IMR-90 (cell line): ENCODE measurements around the gene RBFOX2. TPM values are rescaled to one million over a fixed set of nuclear protein-coding genes. Genes with fewer than 3 reads are reported as not detected.

Source experiments
- ATAC-seq: fragments of 200-7000 bp; cut with Tn5 transposase; 2 replicates; pipeline ENCODE4 v1.9.1; 2020; ENCODE audit warnings: low read depth, mild to moderate bottlenecking, moderate library complexity
- BruUV-seq: library from RNA; stranded (reverse); fragments of 400-500 nt; replicated peaks from 2 replicates; lab custom pipeline; 2021; lab: Mats Ljungman, UMichigan
- CTCF ChIA-PET: fragments of 300-600 bp; formaldehyde crosslinking; extraction: SDS; loops from one replicate; lab custom pipeline; 2021; ENCODE audit warnings: antibody characterized with exemption; lab: Yijun Ruan, JAX
- POLR2A ChIA-PET: fragments of 300-600 bp; sonication (Branson Sonifier 250); formaldehyde crosslinking; loops from one replicate; lab custom pipeline; 2022; ENCODE audit warnings: antibody characterized with exemption; ENCODE audit not compliant: unreplicated experiment; lab: Charles Lee
- DNase-seq: peaks from one replicate; pipeline ENCODE4 v3.0.0; 2013
- H2AFZ ChIP-seq: replicated peaks from 2 replicates; pipeline ENCODE3; 2013; ENCODE audit warnings: low read length, mild to moderate bottlenecking; ENCODE audit not compliant: poor library complexity
- H2AK5ac ChIP-seq: 2 replicates; pipeline ENCODE4 v1.6.1; 2013; ENCODE audit warnings: low read depth, low read length, inconsistent platforms
- H2AK9ac ChIP-seq: replicated peaks from 2 replicates; pipeline ENCODE3; 2013; ENCODE audit warnings: mild to moderate bottlenecking, low read depth, low read length, moderate library complexity; ENCODE audit not compliant: poor library complexity
- H2BK120ac ChIP-seq: 2 replicates; pipeline ENCODE4 v1.6.1; 2013; ENCODE audit warnings: low read depth, low read length, inconsistent platforms
- H2BK15ac ChIP-seq: 3 replicates; pipeline ENCODE4 v1.6.1; 2013; ENCODE audit warnings: low read depth, low read length, inconsistent platforms
- H2BK20ac ChIP-seq: 2 replicates; pipeline ENCODE4 v1.6.1; 2013; ENCODE audit warnings: low read depth, mild to moderate bottlenecking, inconsistent platforms, low read length, moderate library complexity
- H2BK5ac ChIP-seq: 2 replicates; pipeline ENCODE4 v1.6.1; 2013; ENCODE audit warnings: mild to moderate bottlenecking, low read depth, low read length, inconsistent platforms; ENCODE audit not compliant: poor library complexity, severe bottlenecking
- H3K14ac ChIP-seq: replicated peaks from 2 replicates; pipeline ENCODE4 v1.6.1; 2013; ENCODE audit warnings: low read depth, low read length, inconsistent platforms
- H3K18ac ChIP-seq: 2 replicates; pipeline ENCODE4 v1.6.1; 2013; ENCODE audit warnings: low read depth, low read length, control low read depth
- H3K23ac ChIP-seq: 2 replicates; pipeline ENCODE4 v1.6.1; 2013; ENCODE audit warnings: low read depth, low read length, inconsistent platforms
- H3K27ac ChIP-seq: 2 replicates; pipeline ENCODE4 v1.5.1; 2013; ENCODE audit warnings: mild to moderate bottlenecking, control low read depth, low read length; ENCODE audit not compliant: insufficient read depth
- H3K27me3 ChIP-seq: 2 replicates; pipeline ENCODE4 v1.6.1; 2013; ENCODE audit warnings: low read length; ENCODE audit not compliant: control insufficient read depth, insufficient read depth
- H3K36me3 ChIP-seq: 2 replicates; pipeline ENCODE4 v1.6.1; 2013; ENCODE audit warnings: low read length, mixed read lengths; ENCODE audit not compliant: control insufficient read depth, insufficient read depth
- H3K4ac ChIP-seq: 2 replicates; pipeline ENCODE4 v1.6.1; 2013; ENCODE audit warnings: low read depth, low read length, inconsistent platforms
- H3K4me1 ChIP-seq: 2 replicates; pipeline ENCODE4 v1.6.1; 2013; ENCODE audit warnings: low read length, mixed read lengths; ENCODE audit not compliant: control insufficient read depth, insufficient read depth
- H3K4me2 ChIP-seq: 2 replicates; pipeline ENCODE4 v1.6.1; 2013; ENCODE audit warnings: low read depth, mild to moderate bottlenecking, control low read depth, low read length, moderate library complexity
- H3K4me3 ChIP-seq: 2 replicates; pipeline ENCODE4 v1.5.1; 2013; ENCODE audit warnings: low read depth, mild to moderate bottlenecking, control low read depth, low read length, moderate library complexity; ENCODE audit not compliant: insufficient read depth
- H3K56ac ChIP-seq: 2 replicates; pipeline ENCODE4 v1.6.1; 2013; ENCODE audit warnings: low read length, inconsistent platforms; ENCODE audit not compliant: insufficient read depth; ENCODE audit errors: extremely low read depth
- H3K79me1 ChIP-seq, 2 experiments: 2 replicates each; pipeline ENCODE4 v1.6.1; 2013; ENCODE audit warnings: low read length in 2 of 2, inconsistent platforms in 1 of 2, low read depth in 1 of 2
- H3K9ac ChIP-seq: 2 replicates; pipeline ENCODE4 v1.6.1; 2013; ENCODE audit warnings: low read depth, low read length, control low read depth
- H3K9me1 ChIP-seq: 2 replicates; pipeline ENCODE4 v1.6.1; 2013; ENCODE audit warnings: low read length, inconsistent platforms; ENCODE audit not compliant: insufficient read depth
- H3K9me3 ChIP-seq: 2 replicates; pipeline ENCODE4 v1.6.1; 2013; ENCODE audit warnings: low read length; ENCODE audit not compliant: control insufficient read depth, insufficient read depth
- H4K20me1 ChIP-seq: 2 replicates; pipeline ENCODE4 v1.6.1; 2013; ENCODE audit warnings: low read length, inconsistent platforms; ENCODE audit not compliant: insufficient read depth
- H4K5ac ChIP-seq: 2 replicates; pipeline ENCODE4 v1.6.1; 2013; ENCODE audit warnings: mild to moderate bottlenecking, low read depth, low read length, control low read depth
- H4K8ac ChIP-seq, 2 experiments: 2 replicates each; pipeline ENCODE4 v1.6.1; 2013; ENCODE audit warnings: low read depth in 2 of 2, low read length in 2 of 2, control low read depth in 1 of 2, inconsistent platforms in 1 of 2
- H4K91ac ChIP-seq: 2 replicates; pipeline ENCODE4 v1.6.1; 2013; ENCODE audit warnings: low read depth, low read length, inconsistent platforms; ENCODE audit not compliant: insufficient read depth
- BHLHE40 ChIP-seq: fragments of 150-350 bp; IDR thresholded peaks from 2 replicates; pipeline ENCODE4 v1.6.1; 2016; ENCODE audit warnings: mild to moderate bottlenecking, low read depth, low read length
- CEBPB ChIP-seq: IDR thresholded peaks from 2 replicates; pipeline ENCODE4 v1.6.1; 2012; ENCODE audit warnings: low read depth, low read length, improper control_type of control experiment
- CHD1 ChIP-seq: IDR thresholded peaks from 2 replicates; pipeline ENCODE4 v1.6.1; 2012; ENCODE audit warnings: low read depth, low read length, improper control_type of control experiment
- FOS ChIP-seq: fragments of 150-350 bp; IDR thresholded peaks from 2 replicates; pipeline ENCODE4 v1.6.1; 2016; ENCODE audit warnings: low read depth, low read length
- MAFK ChIP-seq: IDR thresholded peaks from 2 replicates; pipeline ENCODE4 v1.6.1; 2012; ENCODE audit warnings: low read depth, low read length, improper control_type of control experiment
- MAZ ChIP-seq: IDR thresholded peaks from 2 replicates; pipeline ENCODE4 v1.6.1; 2012; ENCODE audit warnings: low read depth, mild to moderate bottlenecking, low read length, improper control_type of control experiment, moderate library complexity, borderline replicate concordance
- MXI1 ChIP-seq: IDR thresholded peaks from 2 replicates; pipeline ENCODE4 v1.6.1; 2012; ENCODE audit warnings: low read depth, mild to moderate bottlenecking, low read length, moderate library complexity, borderline replicate concordance
- NFE2L2 ChIP-seq: fragments of 150-350 bp; IDR thresholded peaks from 2 replicates; pipeline ENCODE4 v1.6.1; 2016; ENCODE audit warnings: low read depth, mild to moderate bottlenecking, low read length
- POLR2A ChIP-seq: IDR thresholded peaks from 2 replicates; pipeline ENCODE4 v1.6.1; 2012; ENCODE audit warnings: mild to moderate bottlenecking, low read depth, low read length
- RAD21 ChIP-seq: IDR thresholded peaks from 2 replicates; pipeline ENCODE4 v1.6.1; 2012; ENCODE audit warnings: low read length, improper control_type of control experiment
- RCOR1 ChIP-seq: IDR thresholded peaks from 2 replicates; pipeline ENCODE4 v1.6.1; 2012; ENCODE audit warnings: mild to moderate bottlenecking, low read length, improper control_type of control experiment; ENCODE audit not compliant: insufficient replicate concordance
- RFX5 ChIP-seq: IDR thresholded peaks from 2 replicates; pipeline ENCODE4 v1.8.0; 2012; ENCODE audit warnings: low read depth, mild to moderate bottlenecking, low read length, moderate library complexity
- SMC3 ChIP-seq: fragments of 150-350 bp; IDR thresholded peaks from 2 replicates; pipeline ENCODE4 v1.6.1; 2016; ENCODE audit warnings: low read depth, mild to moderate bottlenecking, antibody characterized with exemption, low read length, moderate library complexity
- WGBS, 2 experiments: methylation state at CpG; one replicate each; pipeline versions ENCODE4 v1.1.5 to v1.1.7; 2013; ENCODE audit warnings: missing lambda C conversion rate in 2 of 2; ENCODE audit not compliant: insufficient read length in 1 of 2; ENCODE audit errors: extremely low coverage in 2 of 2; 5-methylcytosine and 5-hydroxymethylcytosine counted together
- dilution Hi-C: fragments of 300-500 bp; cut with HindIII; formaldehyde crosslinking; loops from one replicate; pipeline ENCODE4 v1.14.3; 2018; ENCODE audit warnings: low sequenced_read_pairs; ENCODE audit not compliant: unreplicated experiment
- in situ Hi-C: fragments of 300-500 bp; cut with MboI; formaldehyde crosslinking; loops from 3 replicates; pipeline ENCODE4 v1.14.3; 2019; ENCODE audit warnings: low sequenced_read_pairs, inconsistent platforms, mixed read lengths
- intact Hi-C: fragments of 100-400 bp; cut with micrococcal nuclease; formaldehyde crosslinking; loops from 2 replicates; pipeline ENCODE4 v1.10.0; 2022
- polyA plus RNA-seq, 3 experiments: library from polyadenylated mRNA; depleted of rRNA; stranded (reverse); fragments of >200 nt; gene quantifications; 2 replicates each; pipeline ENCODE4 v1.2.3, GENCODE V29; 2012; ENCODE audit warnings: low replicate concordance in 1 of 3
- total RNA-seq: library from RNA; depleted of rRNA; stranded (reverse); fragments of >200 nt; gene quantifications from 2 replicates; pipeline ENCODE4 v1.2.3, GENCODE V29; 2012
- TF ChIP-seq, protein P1 (sequence below): conservative IDR thresholded peaks from 2 replicates; pipeline ENCODE4 v1.5.1; 2012; ENCODE audit warnings: mild to moderate bottlenecking, low read depth, low read length, improper control_type of control experiment
- TF ChIP-seq, protein P2 (sequence below): fragments of 150-350 bp; IDR thresholded peaks from 2 replicates; pipeline ENCODE4 v1.6.1; 2017; ENCODE audit warnings: mild to moderate bottlenecking, antibody characterized with exemption, low read length, low read depth
- TF ChIP-seq, protein P3 (sequence below): fragments of 150-350 bp; IDR thresholded peaks from 2 replicates; pipeline ENCODE4 v1.6.1; 2016; ENCODE audit warnings: low read depth, mild to moderate bottlenecking, low read length, moderate library complexity, borderline replicate concordance

RBFOX2 gene
- total and polyA plus RNA-seq, 2 of the 4 experiments (the other 2 are of a cell fraction), result 146 to 178 TPM

DNA sequence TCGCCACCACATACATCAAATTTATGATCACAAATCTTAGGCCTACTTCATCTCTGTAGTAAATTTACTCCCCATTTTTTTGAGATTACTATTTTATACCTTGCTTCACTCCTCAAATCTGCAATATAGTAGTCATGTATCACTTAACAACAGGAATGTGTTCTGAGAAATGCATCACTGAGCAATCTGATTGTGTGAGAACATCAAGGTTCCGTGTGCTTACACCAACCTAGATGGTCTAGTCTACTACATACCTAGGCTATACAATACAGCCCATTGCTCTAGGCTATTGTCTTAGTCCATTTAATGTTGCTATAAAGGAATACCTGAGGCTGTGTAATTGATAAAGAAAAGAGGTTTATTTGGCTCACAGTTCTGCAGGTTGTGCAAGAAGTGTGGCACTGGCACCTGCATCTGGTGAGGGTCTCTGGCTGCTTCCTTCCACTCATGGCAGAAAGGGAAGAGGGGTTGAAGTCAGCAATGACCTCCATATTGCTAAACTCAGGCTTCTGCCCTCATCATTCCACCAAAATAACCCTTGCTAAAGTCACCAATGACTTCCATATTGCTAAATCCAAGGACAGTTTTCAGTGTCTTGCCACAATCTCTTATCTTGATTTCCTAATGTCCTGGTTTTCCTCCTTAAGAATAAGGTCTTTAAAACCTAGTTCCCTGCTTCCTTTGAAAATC lies 140.3 kb downstream of the RBFOX2 start:
- H3K27me3 ChIP-seq, result no peaks in the 10 kb centered on the region
- peaks cover 24% of the 10 kb centered on the region for H3K9me1 ChIP-seq
- no peak overlapping the region for H3K14ac ChIP-seq
- no peak overlapping the region for H3K4me2 ChIP-seq
- no peak overlapping the region for H3K18ac ChIP-seq
- no peak overlapping the region for H4K5ac ChIP-seq
- H2AFZ ChIP-seq, result no peak overlapping the region
- H4K20me1 ChIP-seq, result peaks cover 55% of the 10 kb centered on the region
- dilution Hi-C loops, result no loop called here
- no peak overlapping the region for H3K27ac ChIP-seq
- no peak overlapping the region for H3K4ac ChIP-seq
- no peak overlapping the region for H2BK15ac ChIP-seq
- no peaks in the 10 kb centered on the region for H3K9me3 ChIP-seq
- H3K56ac ChIP-seq, result no peak overlapping the region
- POLR2A ChIA-PET, result no interaction called here
- no peak overlapping the region for H3K9ac ChIP-seq
- CTCF ChIA-PET, result no interaction called here
- H4K8ac ChIP-seq, result no peak overlapping the region
- peaks cover 13% of the 10 kb centered on the region for H3K4me1 ChIP-seq
- H2AK9ac ChIP-seq, result no peak overlapping the region
- no peak overlapping the region for H4K91ac ChIP-seq
- no peak for ATAC-seq
- H2BK5ac ChIP-seq, result no peak overlapping the region
- H3K23ac ChIP-seq, result no peak overlapping the region
- H3K36me3 ChIP-seq, result no peaks in the 10 kb centered on the region
- no peak overlapping the region for H3K4me3 ChIP-seq
- H3K79me1 ChIP-seq, result peaks cover 46 to 67% of the 10 kb centered on the region in 2 experiments
- no peak overlapping the region for H2AK5ac ChIP-seq
- in situ Hi-C loops, result no loop called here
- BruUV-seq, result no TSS peak
- TF ChIP-seq, protein P1, sequence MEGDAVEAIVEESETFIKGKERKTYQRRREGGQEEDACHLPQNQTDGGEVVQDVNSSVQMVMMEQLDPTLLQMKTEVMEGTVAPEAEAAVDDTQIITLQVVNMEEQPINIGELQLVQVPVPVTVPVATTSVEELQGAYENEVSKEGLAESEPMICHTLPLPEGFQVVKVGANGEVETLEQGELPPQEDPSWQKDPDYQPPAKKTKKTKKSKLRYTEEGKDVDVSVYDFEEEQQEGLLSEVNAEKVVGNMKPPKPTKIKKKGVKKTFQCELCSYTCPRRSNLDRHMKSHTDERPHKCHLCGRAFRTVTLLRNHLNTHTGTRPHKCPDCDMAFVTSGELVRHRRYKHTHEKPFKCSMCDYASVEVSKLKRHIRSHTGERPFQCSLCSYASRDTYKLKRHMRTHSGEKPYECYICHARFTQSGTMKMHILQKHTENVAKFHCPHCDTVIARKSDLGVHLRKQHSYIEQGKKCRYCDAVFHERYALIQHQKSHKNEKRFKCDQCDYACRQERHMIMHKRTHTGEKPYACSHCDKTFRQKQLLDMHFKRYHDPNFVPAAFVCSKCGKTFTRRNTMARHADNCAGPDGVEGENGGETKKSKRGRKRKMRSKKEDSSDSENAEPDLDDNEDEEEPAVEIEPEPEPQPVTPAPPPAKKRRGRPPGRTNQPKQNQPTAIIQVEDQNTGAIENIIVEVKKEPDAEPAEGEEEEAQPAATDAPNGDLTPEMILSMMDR, result no peak
- TF ChIP-seq RAD21, result no peak
- TF ChIP-seq MXI1, result no peak
- TF ChIP-seq, protein P2, sequence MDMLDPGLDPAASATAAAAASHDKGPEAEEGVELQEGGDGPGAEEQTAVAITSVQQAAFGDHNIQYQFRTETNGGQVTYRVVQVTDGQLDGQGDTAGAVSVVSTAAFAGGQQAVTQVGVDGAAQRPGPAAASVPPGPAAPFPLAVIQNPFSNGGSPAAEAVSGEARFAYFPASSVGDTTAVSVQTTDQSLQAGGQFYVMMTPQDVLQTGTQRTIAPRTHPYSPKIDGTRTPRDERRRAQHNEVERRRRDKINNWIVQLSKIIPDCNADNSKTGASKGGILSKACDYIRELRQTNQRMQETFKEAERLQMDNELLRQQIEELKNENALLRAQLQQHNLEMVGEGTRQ, result no peak
- TF ChIP-seq MAFK, result no peak
- TF ChIP-seq FOS, result no peak
- no peak for TF ChIP-seq SMC3
- no peak for TF ChIP-seq POLR2A
- no peak for TF ChIP-seq BHLHE40
- no peak for TF ChIP-seq RCOR1
- TF ChIP-seq RFX5, result no peak
- TF ChIP-seq MAZ, result no peak
- TF ChIP-seq, protein P3, sequence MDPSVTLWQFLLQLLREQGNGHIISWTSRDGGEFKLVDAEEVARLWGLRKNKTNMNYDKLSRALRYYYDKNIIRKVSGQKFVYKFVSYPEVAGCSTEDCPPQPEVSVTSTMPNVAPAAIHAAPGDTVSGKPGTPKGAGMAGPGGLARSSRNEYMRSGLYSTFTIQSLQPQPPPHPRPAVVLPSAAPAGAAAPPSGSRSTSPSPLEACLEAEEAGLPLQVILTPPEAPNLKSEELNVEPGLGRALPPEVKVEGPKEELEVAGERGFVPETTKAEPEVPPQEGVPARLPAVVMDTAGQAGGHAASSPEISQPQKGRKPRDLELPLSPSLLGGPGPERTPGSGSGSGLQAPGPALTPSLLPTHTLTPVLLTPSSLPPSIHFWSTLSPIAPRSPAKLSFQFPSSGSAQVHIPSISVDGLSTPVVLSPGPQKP, result no peak
- TF ChIP-seq NFE2L2, result no peak
- no peak for TF ChIP-seq CHD1
- TF ChIP-seq CEBPB, result no peak
- no peak overlapping the region for H2BK120ac ChIP-seq
- intact Hi-C loops, result no loop called here
- no peak overlapping the region for H2BK20ac ChIP-seq
- no peak for DNase-seq
- no CpG with 5 or more reads among the region's 2 CpGs for WGBS, 2 experiments
